ENCODE measurements around the gene NSF.

DNA sequence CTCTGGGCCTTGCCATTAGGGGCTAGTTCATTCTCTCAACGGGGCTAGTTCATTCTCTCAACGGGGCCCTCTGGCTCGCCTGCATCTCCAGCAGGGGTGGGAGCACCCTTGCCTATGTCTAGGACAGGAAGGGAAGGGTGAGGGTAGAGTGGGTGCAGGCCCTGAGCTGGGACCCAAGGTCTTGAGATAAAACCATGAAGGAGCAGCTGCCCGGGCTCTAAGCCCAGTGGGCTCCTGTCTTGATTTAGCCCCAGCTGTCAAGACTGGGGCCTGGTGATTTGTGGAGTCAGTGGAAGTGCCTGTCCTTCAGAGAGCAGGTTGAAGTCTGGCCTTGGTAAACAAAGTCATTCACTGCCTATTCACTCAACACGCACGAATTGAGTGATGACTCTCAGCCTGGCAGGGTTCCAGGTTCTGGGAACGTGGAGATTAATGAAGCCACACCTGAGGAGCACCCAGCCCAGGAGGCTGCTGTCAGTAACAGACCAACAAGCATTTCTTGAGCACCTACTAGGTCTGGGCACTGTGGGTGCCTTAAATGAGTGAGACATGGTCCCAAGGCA is 192.6 kb downstream of the NSF start:
- TF ChIP-seq, protein P1, sequence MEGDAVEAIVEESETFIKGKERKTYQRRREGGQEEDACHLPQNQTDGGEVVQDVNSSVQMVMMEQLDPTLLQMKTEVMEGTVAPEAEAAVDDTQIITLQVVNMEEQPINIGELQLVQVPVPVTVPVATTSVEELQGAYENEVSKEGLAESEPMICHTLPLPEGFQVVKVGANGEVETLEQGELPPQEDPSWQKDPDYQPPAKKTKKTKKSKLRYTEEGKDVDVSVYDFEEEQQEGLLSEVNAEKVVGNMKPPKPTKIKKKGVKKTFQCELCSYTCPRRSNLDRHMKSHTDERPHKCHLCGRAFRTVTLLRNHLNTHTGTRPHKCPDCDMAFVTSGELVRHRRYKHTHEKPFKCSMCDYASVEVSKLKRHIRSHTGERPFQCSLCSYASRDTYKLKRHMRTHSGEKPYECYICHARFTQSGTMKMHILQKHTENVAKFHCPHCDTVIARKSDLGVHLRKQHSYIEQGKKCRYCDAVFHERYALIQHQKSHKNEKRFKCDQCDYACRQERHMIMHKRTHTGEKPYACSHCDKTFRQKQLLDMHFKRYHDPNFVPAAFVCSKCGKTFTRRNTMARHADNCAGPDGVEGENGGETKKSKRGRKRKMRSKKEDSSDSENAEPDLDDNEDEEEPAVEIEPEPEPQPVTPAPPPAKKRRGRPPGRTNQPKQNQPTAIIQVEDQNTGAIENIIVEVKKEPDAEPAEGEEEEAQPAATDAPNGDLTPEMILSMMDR (conservative IDR thresholded peaks at IDR 0.05; ENCODE audit: low read length): no peak
- no peak for TF ChIP-seq EZH2phosphoT487 (IDR thresholded peaks at IDR 0.05; ENCODE audit: borderline replicate concordance, low read depth, low read length)
